GM23248 (cell line): ENCODE data around the gene RPS15.

Source experiments
- EZH2 ChIP-seq: fragments of 200-600 bp; sonication (generic); IDR thresholded peaks from 2 replicates; pipeline ENCODE4 v1.6.1; 2018; ENCODE audit warnings: antibody characterized with exemption, mild to moderate bottlenecking; ENCODE audit not compliant: insufficient read depth, poor library complexity, severe bottlenecking
- EZH2phosphoT487 ChIP-seq: fragments of 200-600 bp; sonication (generic); IDR thresholded peaks from 2 replicates; pipeline ENCODE4 v1.6.1; 2018; ENCODE audit warnings: antibody characterized with exemption, moderate library complexity, mild to moderate bottlenecking, low read depth; ENCODE audit not compliant: insufficient read depth

DNA sequence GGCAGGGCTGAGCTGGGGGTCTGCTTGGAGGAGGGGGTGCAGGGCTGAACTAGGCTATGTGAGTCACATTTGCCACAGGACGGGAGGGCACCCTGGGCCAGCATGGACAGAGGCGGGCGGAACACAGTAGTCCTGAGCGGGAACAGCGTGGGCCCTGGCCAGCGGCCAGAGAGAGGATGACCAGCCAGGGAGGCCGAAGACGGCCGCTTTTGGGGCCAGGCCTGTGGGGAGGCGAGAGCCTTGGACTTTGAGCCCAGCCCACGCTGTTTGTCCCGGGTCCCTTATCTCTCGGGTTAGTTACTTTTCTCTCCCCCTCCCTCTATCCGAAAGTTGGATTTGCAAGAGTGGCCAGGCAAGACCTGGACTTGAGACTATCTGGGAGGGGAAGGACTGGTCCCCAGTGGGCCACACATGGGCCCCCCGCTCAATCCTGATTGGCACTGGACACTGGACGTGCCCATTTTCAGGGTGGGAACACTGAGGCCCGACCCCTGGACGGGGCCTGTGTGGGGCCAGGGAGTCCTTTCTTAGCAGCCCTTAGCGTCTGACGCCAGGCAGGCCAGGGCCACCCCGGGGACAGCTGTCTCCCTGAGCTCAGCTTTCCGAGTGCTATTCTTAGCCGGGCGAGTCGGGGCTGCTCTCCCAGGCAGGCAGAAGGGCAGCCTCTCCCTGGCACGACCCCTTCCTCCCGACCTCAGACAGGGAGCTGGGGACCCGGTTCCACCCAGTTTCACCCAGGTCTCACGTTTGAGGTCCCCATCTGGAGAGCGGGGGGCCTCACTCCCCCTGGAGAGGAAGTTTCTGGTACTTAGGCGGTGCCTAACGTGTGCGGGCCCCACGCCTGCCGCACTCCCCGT, 37.7 kb upstream of the RPS15 start:
- no peak for TF ChIP-seq EZH2
- no peak for TF ChIP-seq EZH2phosphoT487
